Measurements from ENCODE around the gene ARTN.
A peak's percentile ranks its signal among the peaks of the same experiment; 100 is the strongest.

Gene ARTN

DNA sequence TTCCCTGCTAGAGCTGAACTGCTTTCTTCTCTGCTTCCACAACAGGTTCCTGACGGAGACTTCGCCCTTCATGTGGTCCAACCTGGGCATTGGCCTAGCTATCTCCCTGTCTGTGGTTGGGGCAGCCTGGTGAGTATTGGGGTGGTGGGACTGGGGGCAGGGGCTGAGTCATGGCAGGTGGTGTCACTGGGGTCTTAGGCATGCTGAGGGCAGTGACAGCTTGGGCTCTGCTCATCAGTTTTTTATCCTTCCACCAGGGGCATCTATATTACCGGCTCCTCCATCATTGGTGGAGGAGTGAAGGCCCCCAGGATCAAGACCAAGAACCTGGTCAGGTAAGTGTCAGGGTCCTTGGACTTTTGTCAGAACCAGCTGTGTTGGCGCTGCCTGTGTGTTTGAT lies 42.4 kb downstream of the ARTN start:
- Histone ChIP-seq H2BK120ac (ENCODE audit: low read depth, low read length) (no peak overlapping the region), H3K9ac (ENCODE audit: low read length) (peak overlapping the region; percentile 96), H3K4me2 (ENCODE audit: low read length, poor library complexity, severe bottlenecking) (peak overlapping the region; percentile 88), H3K4me1 (ENCODE audit: control insufficient read depth, insufficient read depth, low read depth, low read length) (peaks cover 47% of the 10 kb centered on the region), H3K27me3 (ENCODE audit: control insufficient read depth in 1 of 2, insufficient read depth in 1 of 2, low read length in 2 of 2) (no peaks in the 10 kb centered on the region), H3K23ac (ENCODE audit: low read length in 2 of 2) (no peak overlapping the region), H2BK15ac (ENCODE audit: low read depth, poor library complexity, severe bottlenecking) (no peak overlapping the region), H4K8ac (ENCODE audit: low read length) (no peak overlapping the region), H3K4me3 (ENCODE audit: insufficient read depth in 1 of 2, low read depth in 1 of 2, low read length in 2 of 2) (peak overlapping the region; percentile 97 to 98), H3K9me3 (ENCODE audit: control insufficient read depth, low read length) (no peaks in the 10 kb centered on the region), H2BK5ac (ENCODE audit: low read depth, low read length, poor library complexity, severe bottlenecking) (no peak overlapping the region), H4K91ac (ENCODE audit: low read length) (no peak overlapping the region), H2BK12ac (ENCODE audit: low read length in 2 of 2) (no peak overlapping the region), H3K4ac (ENCODE audit: low read depth in 1 of 2, low read length in 2 of 2) (no peak overlapping the region), H2AFZ (ENCODE audit: low read depth, low read length) (no peak overlapping the region), H2AK5ac (ENCODE audit: low read length, severe bottlenecking) (no peak overlapping the region), H3K79me1 (replicated peaks; ENCODE audit: low read length, poor library complexity, severe bottlenecking) (peaks cover 38% of the 10 kb centered on the region), H3K27ac (ENCODE audit: low read length, poor library complexity, severe bottlenecking) (no peak overlapping the region), H3K36me3 (ENCODE audit: control insufficient read depth in 1 of 2, insufficient read depth in 2 of 2, low read depth in 1 of 2, low read length in 2 of 2) (peaks cover 46 to 49% of the 10 kb centered on the region in 2 experiments), H3K14ac (ENCODE audit: low read length in 2 of 2) (peak overlapping the region in 1 of 2 experiments; percentile 62), H3K18ac (ENCODE audit: low read depth in 1 of 2, low read length in 2 of 2) (no peak overlapping the region)
- DNase-seq, result no peak
- WGBS, result 89% methylated on average over 4 of the region's 4 CpGs

DNA sequence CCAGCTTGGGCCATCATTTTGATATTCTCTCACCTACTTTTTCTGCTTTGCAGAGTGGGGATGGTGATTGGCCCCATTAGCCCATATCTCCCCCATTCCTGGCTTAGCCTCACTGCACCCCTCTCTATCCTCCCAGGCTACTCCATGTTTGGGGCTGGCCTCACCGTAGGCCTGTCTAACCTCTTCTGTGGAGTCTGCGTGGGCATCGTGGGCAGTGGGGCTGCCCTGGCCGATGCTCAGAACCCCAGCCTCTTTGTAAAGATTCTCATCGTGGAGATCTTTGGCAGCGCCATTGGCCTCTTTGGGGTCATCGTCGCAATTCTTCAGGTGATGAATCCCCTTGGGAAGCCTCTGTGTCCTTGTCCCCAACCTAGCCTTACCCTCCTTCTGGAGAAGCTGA lies 43.3 kb downstream of the ARTN start:
- no peak overlapping the region for H2BK120ac ChIP-seq (ENCODE audit: low read depth, low read length)
- H4K8ac ChIP-seq (ENCODE audit: low read length), result no peak overlapping the region
- peaks cover 39% of the 10 kb centered on the region for H3K79me1 ChIP-seq (replicated peaks; ENCODE audit: low read length, poor library complexity, severe bottlenecking)
- H3K4me1 ChIP-seq (ENCODE audit: control insufficient read depth, insufficient read depth, low read depth, low read length), result peaks cover 54% of the 10 kb centered on the region
- H3K36me3 ChIP-seq (ENCODE audit: control insufficient read depth in 1 of 2, insufficient read depth in 2 of 2, low read depth in 1 of 2, low read length in 2 of 2), result peaks cover 46 to 49% of the 10 kb centered on the region in 2 experiments
- H3K4me2 ChIP-seq (ENCODE audit: low read length, poor library complexity, severe bottlenecking), result no peak overlapping the region
- no peak overlapping the region for H2AK5ac ChIP-seq (ENCODE audit: low read length, severe bottlenecking)
- no peak overlapping the region for H3K27ac ChIP-seq (ENCODE audit: low read length, poor library complexity, severe bottlenecking)
- peak overlapping the region; percentile 34 for H3K9ac ChIP-seq (ENCODE audit: low read length)
- no peaks in the 10 kb centered on the region for H3K9me3 ChIP-seq (ENCODE audit: control insufficient read depth, low read length)
- no peak overlapping the region for H2BK5ac ChIP-seq (ENCODE audit: low read depth, low read length, poor library complexity, severe bottlenecking)
- no peak overlapping the region for H3K4ac ChIP-seq (ENCODE audit: low read depth in 1 of 2, low read length in 2 of 2)
- H4K91ac ChIP-seq (ENCODE audit: low read length), result no peak overlapping the region
- no peak overlapping the region for H3K18ac ChIP-seq (ENCODE audit: low read depth in 1 of 2, low read length in 2 of 2)
- H3K4me3 ChIP-seq (ENCODE audit: insufficient read depth in 1 of 2, low read depth in 1 of 2, low read length in 2 of 2), result no peak overlapping the region
- H2BK15ac ChIP-seq (ENCODE audit: low read depth, poor library complexity, severe bottlenecking), result no peak overlapping the region
- H2AFZ ChIP-seq (ENCODE audit: low read depth, low read length), result no peak overlapping the region
- H3K27me3 ChIP-seq (ENCODE audit: control insufficient read depth in 1 of 2, insufficient read depth in 1 of 2, low read length in 2 of 2), result no peaks in the 10 kb centered on the region
- no peak overlapping the region for H2BK12ac ChIP-seq (ENCODE audit: low read length in 2 of 2)
- H3K14ac ChIP-seq (ENCODE audit: low read length in 2 of 2), result no peak overlapping the region
- 96% methylated on average over 8 of the region's 8 CpGs for WGBS
- H3K23ac ChIP-seq (ENCODE audit: low read length in 2 of 2), result no peak overlapping the region
- no peak for DNase-seq

DNA sequence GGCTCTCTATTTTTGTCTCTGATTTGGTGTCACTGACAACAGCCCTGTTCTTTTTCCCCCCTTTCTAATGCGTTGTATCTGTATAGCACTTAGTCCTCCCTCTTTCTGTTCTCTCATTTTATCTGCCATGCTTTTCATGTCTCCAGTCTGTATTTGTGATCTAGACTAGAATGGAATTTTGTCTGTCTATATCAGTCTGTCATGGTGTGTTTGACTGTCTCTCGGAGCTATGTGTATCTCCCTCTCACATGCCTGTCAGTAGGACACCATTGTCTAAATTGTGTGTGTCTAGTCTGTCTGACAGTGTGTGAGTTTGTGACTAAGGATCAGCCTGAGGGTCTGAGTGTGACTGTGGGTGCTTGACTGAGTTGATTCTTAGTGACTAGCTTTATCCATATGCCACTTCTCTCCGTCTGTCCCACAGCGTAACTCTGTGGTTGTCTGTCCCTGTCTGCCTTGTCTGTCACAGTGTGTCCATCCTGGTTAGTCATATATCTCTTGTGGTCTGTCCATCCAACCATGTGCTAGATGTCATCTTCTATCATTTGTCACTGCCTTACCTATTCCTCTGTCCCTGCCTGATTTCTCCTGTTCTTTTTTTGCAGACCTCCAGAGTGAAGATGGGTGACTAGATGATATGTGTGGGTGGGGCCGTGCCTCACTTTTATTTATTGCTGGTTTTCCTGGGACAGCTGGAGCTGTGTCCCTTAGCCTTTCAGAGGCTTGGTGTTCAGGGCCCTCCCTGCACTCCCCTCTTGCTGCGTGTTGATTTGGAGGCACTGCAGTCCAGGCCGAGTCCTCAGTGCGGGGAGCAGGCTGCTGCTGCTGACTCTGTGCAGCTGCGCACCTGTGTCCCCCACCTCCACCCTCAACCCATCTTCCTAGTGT lies 44.0 kb downstream of the ARTN start:
- H3K9ac ChIP-seq (ENCODE audit: low read length), result peak overlapping the region; percentile 34
- H2BK5ac ChIP-seq (ENCODE audit: low read depth, low read length, poor library complexity, severe bottlenecking), result no peak overlapping the region
- H4K91ac ChIP-seq (ENCODE audit: low read length), result no peak overlapping the region
- H3K4me3 ChIP-seq (ENCODE audit: insufficient read depth in 1 of 2, low read depth in 1 of 2, low read length in 2 of 2), result peak overlapping the region; percentile 15 to 16
- H4K8ac ChIP-seq (ENCODE audit: low read length), result no peak overlapping the region
- H2BK12ac ChIP-seq (ENCODE audit: low read length in 2 of 2), result no peak overlapping the region
- no peak for DNase-seq
- no peak overlapping the region for H2AFZ ChIP-seq (ENCODE audit: low read depth, low read length)
- peaks cover 44 to 46% of the 10 kb centered on the region in 2 experiments for H3K36me3 ChIP-seq (ENCODE audit: control insufficient read depth in 1 of 2, insufficient read depth in 2 of 2, low read depth in 1 of 2, low read length in 2 of 2)
- H3K9me3 ChIP-seq (ENCODE audit: control insufficient read depth, low read length), result no peaks in the 10 kb centered on the region
- no peak overlapping the region for H3K18ac ChIP-seq (ENCODE audit: low read depth in 1 of 2, low read length in 2 of 2)
- H3K27ac ChIP-seq (ENCODE audit: low read length, poor library complexity, severe bottlenecking), result no peak overlapping the region
- no peak overlapping the region for H2AK5ac ChIP-seq (ENCODE audit: low read length, severe bottlenecking)
- peaks cover 43% of the 10 kb centered on the region for H3K79me1 ChIP-seq (replicated peaks; ENCODE audit: low read length, poor library complexity, severe bottlenecking)
- H3K4me1 ChIP-seq (ENCODE audit: control insufficient read depth, insufficient read depth, low read depth, low read length), result peaks cover 57% of the 10 kb centered on the region
- no peak overlapping the region for H2BK15ac ChIP-seq (ENCODE audit: low read depth, poor library complexity, severe bottlenecking)
- 87% methylated on average over 7 of the region's 9 CpGs for WGBS
- H3K23ac ChIP-seq (ENCODE audit: low read length in 2 of 2), result no peak overlapping the region
- H3K14ac ChIP-seq (ENCODE audit: low read length in 2 of 2), result no peak overlapping the region
- H3K4ac ChIP-seq (ENCODE audit: low read depth in 1 of 2, low read length in 2 of 2), result no peak overlapping the region
- no peaks in the 10 kb centered on the region for H3K27me3 ChIP-seq (ENCODE audit: control insufficient read depth in 1 of 2, insufficient read depth in 1 of 2, low read length in 2 of 2)
- H2BK120ac ChIP-seq (ENCODE audit: low read depth, low read length), result no peak overlapping the region
- no peak overlapping the region for H3K4me2 ChIP-seq (ENCODE audit: low read length, poor library complexity, severe bottlenecking)

DNA sequence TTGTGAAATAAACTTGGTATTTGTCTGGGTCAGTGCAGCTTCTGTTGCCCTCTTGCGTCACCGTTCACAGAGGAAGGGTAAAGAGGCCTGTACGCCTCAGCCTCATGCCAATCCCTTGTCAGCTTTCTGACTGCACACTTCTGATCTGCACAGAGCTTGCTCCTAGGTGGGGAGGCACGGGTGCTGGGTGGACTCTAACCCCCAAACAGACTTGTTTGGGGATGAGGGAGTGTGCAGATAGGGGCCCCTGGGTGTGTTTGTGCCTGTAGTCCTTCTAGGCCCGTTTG lies 44.6 kb downstream of the ARTN start:
- Histone ChIP-seq H2BK15ac (ENCODE audit: low read depth, poor library complexity, severe bottlenecking) (no peak overlapping the region), H3K27me3 (ENCODE audit: control insufficient read depth in 1 of 2, insufficient read depth in 1 of 2, low read length in 2 of 2) (no peaks in the 10 kb centered on the region), H3K9ac (ENCODE audit: low read length) (peak overlapping the region; percentile 86), H3K9me3 (ENCODE audit: control insufficient read depth, low read length) (no peaks in the 10 kb centered on the region), H3K23ac (ENCODE audit: low read length in 2 of 2) (no peak overlapping the region), H4K8ac (ENCODE audit: low read length) (no peak overlapping the region), H2BK120ac (ENCODE audit: low read depth, low read length) (no peak overlapping the region), H3K4me2 (ENCODE audit: low read length, poor library complexity, severe bottlenecking) (no peak overlapping the region), H4K91ac (ENCODE audit: low read length) (no peak overlapping the region), H3K27ac (ENCODE audit: low read length, poor library complexity, severe bottlenecking) (no peak overlapping the region), H3K4me1 (ENCODE audit: control insufficient read depth, insufficient read depth, low read depth, low read length) (peaks cover 57% of the 10 kb centered on the region), H3K14ac (ENCODE audit: low read length in 2 of 2) (no peak overlapping the region), H3K18ac (ENCODE audit: low read depth in 1 of 2, low read length in 2 of 2) (no peak overlapping the region), H2BK5ac (ENCODE audit: low read depth, low read length, poor library complexity, severe bottlenecking) (no peak overlapping the region), H2BK12ac (ENCODE audit: low read length in 2 of 2) (no peak overlapping the region), H2AFZ (ENCODE audit: low read depth, low read length) (no peak overlapping the region), H3K4ac (ENCODE audit: low read depth in 1 of 2, low read length in 2 of 2) (no peak overlapping the region), H3K79me1 (replicated peaks; ENCODE audit: low read length, poor library complexity, severe bottlenecking) (peaks cover 43% of the 10 kb centered on the region), H2AK5ac (ENCODE audit: low read length, severe bottlenecking) (no peak overlapping the region), H3K36me3 (ENCODE audit: control insufficient read depth in 1 of 2, insufficient read depth in 2 of 2, low read depth in 1 of 2, low read length in 2 of 2) (peaks cover 38 to 50% of the 10 kb centered on the region in 2 experiments), H3K4me3 (ENCODE audit: insufficient read depth in 1 of 2, low read depth in 1 of 2, low read length in 2 of 2) (peak overlapping the region; percentile 15 to 81)
- no peak for DNase-seq
- 78% methylated on average over 5 of the region's 5 CpGs for WGBS

Measured in mesenchymal stem cell (in vitro differentiated cells and primary cell).